HEK293T (cell line): Measurements from ENCODE around the gene TDRD12.

Source experiments
- BHLHE40 ChIP-seq: fragments of 450-650 bp; IDR thresholded peaks from 2 replicates; pipeline ENCODE4 v1.6.1; 2016; ENCODE audit warnings: mild to moderate bottlenecking, moderate library complexity, borderline replicate concordance
- HDGF ChIP-seq: fragments of 450-650 bp; IDR thresholded peaks from 2 replicates; pipeline ENCODE4 v1.6.1; 2017; ENCODE audit warnings: antibody characterized with exemption, borderline replicate concordance
- LEF1 ChIP-seq: fragments of 450-650 bp; IDR thresholded peaks from 2 replicates; pipeline ENCODE4 v1.6.1; 2017; ENCODE audit warnings: mild to moderate bottlenecking, borderline replicate concordance
- SP1 ChIP-seq: fragments of 450-650 bp; IDR thresholded peaks from 2 replicates; pipeline ENCODE4 v1.6.1; 2017
- SUZ12 ChIP-seq: fragments of 450-650 bp; IDR thresholded peaks from 2 replicates; pipeline ENCODE4 v1.6.1; 2016; ENCODE audit warnings: mild to moderate bottlenecking
- ZNF384 ChIP-seq: fragments of 450-650 bp; IDR thresholded peaks from 2 replicates; pipeline ENCODE4 v1.6.1; 2016

DNA sequence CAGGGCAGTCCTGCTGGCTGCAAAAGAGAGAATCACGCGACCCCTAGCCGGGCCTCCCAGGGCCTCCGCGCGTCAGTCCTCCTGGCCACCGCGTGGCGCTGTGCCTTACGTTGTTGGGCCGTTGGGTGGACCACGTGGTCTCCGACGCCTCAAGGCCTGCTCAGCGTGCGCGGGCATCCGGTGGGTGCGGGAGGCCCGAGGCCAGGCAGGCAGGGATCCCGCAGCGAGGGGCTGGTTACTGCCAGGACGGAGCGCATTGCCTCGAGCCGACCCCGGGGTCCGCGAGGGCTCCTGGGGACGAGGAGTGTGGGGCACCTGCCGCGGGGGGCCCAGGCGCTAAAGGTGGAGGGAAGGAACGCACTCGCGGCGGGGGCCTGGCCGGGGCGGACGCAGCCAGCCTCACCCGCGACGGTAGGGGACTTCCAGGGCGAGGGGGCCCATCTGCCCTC is at the start of gene TDRD12:
- no peak for TF ChIP-seq BHLHE40
- no peak for TF ChIP-seq SUZ12
- TF ChIP-seq ZNF384, result no peak
- no peak for TF ChIP-seq LEF1
- no peak for TF ChIP-seq SP1
- TF ChIP-seq HDGF, result no peak
